HG03520 (cell line): ENCODE data around the gene UGT2A2.

ENCODE experiments used
- ATAC-seq: cut with Tn5 transposase; IDR thresholded peaks from one replicate; pipeline ENCODE4 v1.9.1; 2021; ENCODE audit warnings: mild to moderate bottlenecking, moderate library complexity; ENCODE audit not compliant: unreplicated experiment

The UGT2A2 gene

GRCh38 chr4:69577245-69577644, 62.2 kb downstream of the UGT2A2 start:
- no peak for ATAC-seq

DNA sequence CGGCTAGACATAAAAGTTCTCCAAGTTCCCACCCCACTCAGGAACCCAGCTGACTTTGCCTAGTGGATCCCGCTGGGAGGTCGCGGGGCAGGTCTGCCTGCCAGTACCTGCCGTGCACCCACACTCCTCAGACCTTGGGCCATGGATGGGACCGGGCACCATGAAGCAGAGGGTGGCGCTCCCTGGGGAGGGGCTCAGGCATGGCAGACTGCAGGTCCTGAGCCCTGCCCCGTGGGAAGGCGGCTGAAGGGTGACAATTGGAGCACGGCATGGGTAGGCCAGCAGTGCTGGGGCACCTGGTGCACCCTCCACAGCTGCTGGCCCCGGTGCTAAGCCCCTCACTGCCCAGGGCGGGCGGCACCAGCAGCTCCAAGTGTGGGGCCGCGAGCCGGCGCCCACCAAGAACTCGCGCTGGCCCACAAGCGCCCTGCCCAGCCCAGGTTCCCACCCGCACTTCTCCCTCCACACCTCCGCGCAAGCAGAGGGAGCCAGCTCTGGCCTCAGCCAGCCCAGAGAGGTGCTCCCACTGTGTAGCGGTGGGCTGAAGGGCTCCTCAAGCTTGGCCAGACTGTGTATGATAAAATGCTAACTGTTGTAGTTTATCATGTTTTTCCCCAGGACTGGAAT, 63.1 kb downstream of the UGT2A2 start:
- no peak for ATAC-seq

DNA sequence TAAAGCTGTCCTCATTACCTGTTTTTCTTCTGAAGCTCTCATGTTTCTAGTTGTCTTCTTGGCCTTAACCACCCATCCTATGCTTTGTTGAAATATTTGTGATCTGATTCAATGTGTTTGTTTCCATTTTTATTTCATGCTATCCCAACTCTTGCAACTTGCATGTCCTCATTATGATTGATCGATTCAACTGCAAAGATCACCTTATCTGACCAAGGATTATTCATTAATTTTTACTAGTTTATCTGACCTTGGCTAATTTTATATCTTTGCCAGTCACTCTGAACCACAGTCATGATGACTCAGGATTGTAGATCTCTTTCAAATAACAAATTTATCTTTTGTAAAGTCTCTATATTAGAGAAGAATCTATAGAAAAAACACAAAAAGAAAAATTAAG, 70.7 kb downstream of the UGT2A2 start:
- ATAC-seq = no peak

DNA sequence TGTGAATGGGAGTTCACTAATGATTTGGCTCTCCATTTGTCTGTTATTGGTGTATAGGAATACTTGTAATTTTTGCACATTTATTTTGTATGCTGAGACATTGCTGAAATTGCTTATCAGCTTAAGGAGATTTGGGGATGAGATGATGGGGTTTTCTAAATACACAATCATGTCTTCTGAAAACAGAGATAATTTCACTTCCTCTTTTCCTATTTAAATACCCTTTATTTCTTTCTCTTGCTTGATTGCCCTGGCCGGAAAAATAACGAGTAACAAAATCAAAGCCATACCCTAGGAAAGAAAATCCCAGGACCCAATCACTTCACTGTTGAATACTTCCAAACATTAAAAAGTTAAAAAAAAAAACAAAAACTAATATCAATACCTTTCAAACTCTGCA, 76.0 kb downstream of the UGT2A2 start:
- no peak for ATAC-seq

DNA sequence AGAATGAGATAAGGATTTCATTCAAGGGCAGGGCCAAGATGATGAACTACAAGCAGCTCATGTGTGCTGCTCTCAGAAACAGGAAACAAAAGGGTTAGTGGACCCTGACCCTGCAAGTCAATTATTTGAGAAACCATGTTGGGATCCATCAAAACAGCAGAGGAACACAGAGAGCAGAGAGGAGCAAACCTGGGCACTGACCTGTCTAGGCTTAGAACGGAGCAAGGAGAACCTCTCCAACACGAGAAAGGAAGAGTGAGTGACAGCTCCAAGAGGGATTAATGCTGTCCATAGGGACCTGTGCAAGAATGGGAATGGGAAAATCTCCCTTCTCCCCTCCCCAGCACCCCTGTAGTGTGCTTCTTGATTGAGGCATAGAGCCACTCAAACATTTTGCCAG, 89.8 kb downstream of the UGT2A2 start:
- no peak for ATAC-seq

- ATAC-seq = no peak
These were observed 93.2 kb downstream of the UGT2A2 start for GRCh38 chr4:69546134-69546765.
